Fibroblast of lung (primary cell): ENCODE results near the gene FZR1. TPM values are rescaled to one million over a fixed set of nuclear protein-coding genes. Genes with fewer than 3 reads are reported as not detected.

Source experiments
- DNase-seq, 2 donors: peaks; one replicate each; pipeline versions ENCODE4 v3.0.0 to v3.0.0-alpha.2; 2010; ENCODE audit warnings: low read depth in 2 of 2
- H2AFZ ChIP-seq: 2 replicates; pipeline ENCODE4 v1.5.1; 2012; ENCODE audit warnings: low read length, control low read depth, inconsistent platforms
- H3K27ac ChIP-seq: 2 replicates; pipeline ENCODE4 v1.5.1; 2011; ENCODE audit warnings: low read length, control low read depth; ENCODE audit not compliant: insufficient read depth
- H3K27me3 ChIP-seq: 2 replicates; pipeline ENCODE4 v1.5.1; 2011; ENCODE audit warnings: mild to moderate bottlenecking, low read length; ENCODE audit not compliant: control insufficient read depth, insufficient read depth
- H3K36me3 ChIP-seq: 2 replicates; pipeline ENCODE4 v1.5.1; 2011; ENCODE audit warnings: low read length; ENCODE audit not compliant: control insufficient read depth, insufficient read depth
- H3K4me1 ChIP-seq: 2 replicates; pipeline ENCODE4 v1.5.1; 2011; ENCODE audit warnings: low read length; ENCODE audit not compliant: control insufficient read depth, insufficient read depth; ENCODE audit errors: extremely low read depth
- H3K4me2 ChIP-seq: 2 replicates; pipeline ENCODE4 v1.5.1; 2011; ENCODE audit warnings: low read length, control low read depth; ENCODE audit not compliant: insufficient read depth; ENCODE audit errors: extremely low read depth
- H3K4me3 ChIP-seq, 4 experiments: fragments of 200-600 bp in 1 of 4; sonication (generic) in 1 of 4; replicated peaks in 1 of 4; 2 replicates each; pipeline ENCODE4 v1.5.1; 2011 to 2016; ENCODE audit warnings: low read length in 4 of 4, low read depth in 3 of 4, mild to moderate bottlenecking in 3 of 4, control low read depth in 2 of 4, inconsistent platforms in 1 of 4, mixed read lengths in 1 of 4; ENCODE audit not compliant: insufficient read depth in 1 of 4; ENCODE audit errors: control extremely low read depth in 1 of 4
- H3K79me2 ChIP-seq: 2 replicates; pipeline ENCODE4 v1.5.1; 2012; ENCODE audit warnings: mild to moderate bottlenecking, low read length, inconsistent platforms; ENCODE audit not compliant: control insufficient read depth, insufficient read depth
- H3K9ac ChIP-seq: 2 replicates; pipeline ENCODE4 v1.5.1; 2011; ENCODE audit warnings: mild to moderate bottlenecking, low read length, control low read depth; ENCODE audit not compliant: insufficient read depth
- H3K9me3 ChIP-seq: 2 replicates; pipeline ENCODE4 v1.5.1; 2012; ENCODE audit warnings: low read depth, low read length; ENCODE audit not compliant: control insufficient read depth, insufficient read depth
- H4K20me1 ChIP-seq: 2 replicates; pipeline ENCODE4 v1.5.1; 2011; ENCODE audit warnings: low read length; ENCODE audit not compliant: control insufficient read depth, insufficient read depth; ENCODE audit errors: extremely low read depth
- CTCF ChIP-seq, 2 donors: IDR thresholded peaks in 1 of 2; conservative IDR thresholded peaks in 1 of 2; 1 replicate in 1 of 2; 2 replicates in 1 of 2; pipeline ENCODE4 v1.5.1; 2011 to 2012; ENCODE audit warnings: low read length in 2 of 2, control low read depth in 1 of 2, inconsistent platforms in 1 of 2, low read depth in 1 of 2, mild to moderate bottlenecking in 1 of 2
- EZH2 ChIP-seq: IDR thresholded peaks from 2 replicates; pipeline ENCODE4 v1.5.1; 2012; ENCODE audit warnings: low read length, control low read depth, mild to moderate bottlenecking; ENCODE audit errors: missing control alignments
- polyA plus RNA-seq, 2 donors: library from polyadenylated mRNA; depleted of rRNA in 1 of 2; stranded (reverse) in 1 of 2; unstranded in 1 of 2; fragments of >200 nt; gene quantifications; 2 replicates each; pipeline ENCODE4 v1.2.1, GENCODE V29; 2011 to 2012; ENCODE audit warnings: missing spikeins in 1 of 2
- total RNA-seq: library from RNA; depleted of rRNA; stranded (reverse); fragments of >200 nt; gene quantifications from 2 replicates; pipeline ENCODE4 v1.2.1, GENCODE V29; 2014

FZR1 gene
- total and polyA plus RNA-seq, 2 donors (not counting 1 experiment from before 2014, with no cell fraction given): 15.0 to 38.0 TPM

- Histone ChIP-seq H3K9ac (no peak overlapping the region), H3K4me3 (peak overlapping the region in 1 of 4 experiments; percentile 30)
- TF ChIP-seq EZH2 (no peak), CTCF (conservative IDR thresholded peaks at IDR 0.05 in 1 of 2, IDR thresholded peaks at IDR 0.05 in 1 of 2; ENCODE audit: low read depth in 1 of 2, low read length in 2 of 2) (no peak)
These were observed 70.0 kb downstream of the FZR1 start for GRCh38 chr19:3575949-3576673.

GRCh38 chr19:3576696-3577443 is 70.8 kb downstream of the FZR1 start:
- Histone ChIP-seq H3K27ac (no peak overlapping the region), H3K4me2 (peak overlapping the region; percentile 1), H3K9ac (no peak overlapping the region), H3K79me2 (no peaks in the 10 kb centered on the region), H2AFZ (peak overlapping the region; percentile 13), H3K36me3 (peaks cover 10% of the 10 kb centered on the region), H3K4me3 (peak overlapping the region in 1 of 4 experiments; percentile 30), H4K20me1 (no peaks in the 10 kb centered on the region), H3K9me3 (no peaks in the 10 kb centered on the region), H3K27me3 (no peaks in the 10 kb centered on the region), H3K4me1 (peaks cover 8% of the 10 kb centered on the region)
- DNase-seq: peak; percentile 71 to 85
- TF ChIP-seq EZH2 (no peak), CTCF (conservative IDR thresholded peaks at IDR 0.05 in 1 of 2, IDR thresholded peaks at IDR 0.05 in 1 of 2; ENCODE audit: low read depth in 1 of 2, low read length in 2 of 2) (no peak)

More at GRCh38 chr19:3575949-3576673, 70.0 kb downstream of the FZR1 start:
- Histone ChIP-seq H3K4me2 (no peak overlapping the region), H3K27ac (no peak overlapping the region), H3K36me3 (peaks cover 10% of the 10 kb centered on the region), H3K4me1 (peaks cover 8% of the 10 kb centered on the region), H3K27me3 (no peaks in the 10 kb centered on the region), H3K9me3 (no peaks in the 10 kb centered on the region), H3K79me2 (no peaks in the 10 kb centered on the region), H4K20me1 (no peaks in the 10 kb centered on the region), H2AFZ (no peak overlapping the region)
- DNase-seq: no peak

GRCh38 chr19:3577723-3578344 is 71.7 kb downstream of the FZR1 start:
- Histone ChIP-seq H3K4me1 (peaks cover 8% of the 10 kb centered on the region), H3K27ac (no peak overlapping the region), H3K79me2 (no peaks in the 10 kb centered on the region), H3K9ac (no peak overlapping the region), H2AFZ (no peak overlapping the region), H3K9me3 (no peaks in the 10 kb centered on the region), H3K27me3 (no peaks in the 10 kb centered on the region), H3K4me3 (no peak overlapping the region), H3K4me2 (no peak overlapping the region), H3K36me3 (peaks cover 10% of the 10 kb centered on the region), H4K20me1 (no peaks in the 10 kb centered on the region)
- DNase-seq: no peak
- TF ChIP-seq CTCF (conservative IDR thresholded peaks at IDR 0.05 in 1 of 2, IDR thresholded peaks at IDR 0.05 in 1 of 2; ENCODE audit: low read depth in 1 of 2, low read length in 2 of 2) (no peak), EZH2 (no peak)
